ENCODE data around the gene ST7.

ST7 gene

GRCh38 chr7:117188949-117189592, 235.8 kb downstream of the ST7 start:
- no peaks in the 10 kb centered on the region for H3K4me1 ChIP-seq (ENCODE audit: control insufficient read depth in 1 of 2, insufficient read depth in 2 of 2, low read length in 2 of 2)
- H3K36me3 ChIP-seq (ENCODE audit: control insufficient read depth in 1 of 2, insufficient read depth in 2 of 2, low read length in 2 of 2), result peaks cover 12 to 22% of the 10 kb centered on the region in 2 donors
- H3K9me3 ChIP-seq (ENCODE audit: control insufficient read depth in 1 of 2, low read length in 2 of 2), result no peaks in the 10 kb centered on the region
- H3K4me3 ChIP-seq (ENCODE audit: low read depth in 1 of 2, low read length in 2 of 2), result no peak overlapping the region
- no peak overlapping the region for H3K27ac ChIP-seq (ENCODE audit: low read length)
- H3K27me3 ChIP-seq (ENCODE audit: low read depth, low read length), result no peaks in the 10 kb centered on the region

- H3K27ac ChIP-seq (ENCODE audit: low read length), result no peak overlapping the region
Measured at GRCh38 chr7:117190104-117190503, 236.8 kb downstream of the ST7 start.

GRCh38 chr7:117190746-117191435, 237.6 kb downstream of the ST7 start:
- Histone ChIP-seq H3K27me3 (ENCODE audit: low read depth, low read length) (no peaks in the 10 kb centered on the region), H3K4me1 (ENCODE audit: control insufficient read depth in 1 of 2, insufficient read depth in 2 of 2, low read length in 2 of 2) (no peaks in the 10 kb centered on the region), H3K4me3 (ENCODE audit: low read depth in 1 of 2, low read length in 2 of 2) (no peak overlapping the region), H3K9me3 (ENCODE audit: control insufficient read depth in 1 of 2, low read length in 2 of 2) (no peaks in the 10 kb centered on the region), H3K27ac (ENCODE audit: low read length) (no peak overlapping the region), H3K36me3 (ENCODE audit: control insufficient read depth in 1 of 2, insufficient read depth in 2 of 2, low read length in 2 of 2) (peaks cover 12 to 22% of the 10 kb centered on the region in 2 donors)

More at GRCh38 chr7:117190104-117190503, 236.8 kb downstream of the ST7 start:
- Histone ChIP-seq H3K4me3 (ENCODE audit: low read depth in 1 of 2, low read length in 2 of 2) (no peak overlapping the region), H3K4me1 (ENCODE audit: control insufficient read depth in 1 of 2, insufficient read depth in 2 of 2, low read length in 2 of 2) (no peaks in the 10 kb centered on the region), H3K36me3 (ENCODE audit: control insufficient read depth in 1 of 2, insufficient read depth in 2 of 2, low read length in 2 of 2) (peaks cover 12 to 22% of the 10 kb centered on the region in 2 donors), H3K27me3 (ENCODE audit: low read depth, low read length) (no peaks in the 10 kb centered on the region), H3K9me3 (ENCODE audit: control insufficient read depth in 1 of 2, low read length in 2 of 2) (no peaks in the 10 kb centered on the region)

GRCh38 chr7:117192108-117192507, 238.8 kb downstream of the ST7 start:
- Histone ChIP-seq H3K9me3 (ENCODE audit: control insufficient read depth in 1 of 2, low read length in 2 of 2) (no peaks in the 10 kb centered on the region), H3K4me3 (ENCODE audit: low read depth in 1 of 2, low read length in 2 of 2) (no peak overlapping the region), H3K27me3 (ENCODE audit: low read depth, low read length) (no peaks in the 10 kb centered on the region), H3K27ac (ENCODE audit: low read length) (no peak overlapping the region), H3K36me3 (ENCODE audit: control insufficient read depth in 1 of 2, insufficient read depth in 2 of 2, low read length in 2 of 2) (peaks cover 12 to 22% of the 10 kb centered on the region in 2 donors), H3K4me1 (ENCODE audit: control insufficient read depth in 1 of 2, insufficient read depth in 2 of 2, low read length in 2 of 2) (no peaks in the 10 kb centered on the region)

GRCh38 chr7:117193564-117193963, 240.3 kb downstream of the ST7 start:
- Histone ChIP-seq H3K4me1 (ENCODE audit: control insufficient read depth in 1 of 2, insufficient read depth in 2 of 2, low read length in 2 of 2) (no peaks in the 10 kb centered on the region), H3K27me3 (ENCODE audit: low read depth, low read length) (no peaks in the 10 kb centered on the region), H3K36me3 (ENCODE audit: control insufficient read depth in 1 of 2, insufficient read depth in 2 of 2, low read length in 2 of 2) (peaks cover 17 to 30% of the 10 kb centered on the region in 2 donors), H3K4me3 (ENCODE audit: low read depth in 1 of 2, low read length in 2 of 2) (no peak overlapping the region), H3K9me3 (ENCODE audit: control insufficient read depth in 1 of 2, low read length in 2 of 2) (no peaks in the 10 kb centered on the region), H3K27ac (ENCODE audit: low read length) (no peak overlapping the region)

- no peaks in the 10 kb centered on the region for H3K4me1 ChIP-seq (ENCODE audit: control insufficient read depth in 1 of 2, insufficient read depth in 2 of 2, low read length in 2 of 2)
- no peaks in the 10 kb centered on the region for H3K27me3 ChIP-seq (ENCODE audit: low read depth, low read length)
- H3K27ac ChIP-seq (ENCODE audit: low read length), result no peak overlapping the region
- no peak overlapping the region for H3K4me3 ChIP-seq (ENCODE audit: low read depth in 1 of 2, low read length in 2 of 2)
- peaks cover 21 to 33% of the 10 kb centered on the region in 2 donors for H3K36me3 ChIP-seq (ENCODE audit: control insufficient read depth in 1 of 2, insufficient read depth in 2 of 2, low read length in 2 of 2)
- no peaks in the 10 kb centered on the region for H3K9me3 ChIP-seq (ENCODE audit: control insufficient read depth in 1 of 2, low read length in 2 of 2)
Measured at GRCh38 chr7:117194445-117194844, 241.1 kb downstream of the ST7 start.

- no peaks in the 10 kb centered on the region for H3K27me3 ChIP-seq (ENCODE audit: low read depth, low read length)
- H3K36me3 ChIP-seq (ENCODE audit: control insufficient read depth in 1 of 2, insufficient read depth in 2 of 2, low read length in 2 of 2), result peaks cover 18 to 24% of the 10 kb centered on the region in 2 donors
- no peak overlapping the region for H3K27ac ChIP-seq (ENCODE audit: low read length)
- no peaks in the 10 kb centered on the region for H3K9me3 ChIP-seq (ENCODE audit: control insufficient read depth in 1 of 2, low read length in 2 of 2)
- H3K4me1 ChIP-seq (ENCODE audit: control insufficient read depth in 1 of 2, insufficient read depth in 2 of 2, low read length in 2 of 2), result no peaks in the 10 kb centered on the region
- no peak overlapping the region for H3K4me3 ChIP-seq (ENCODE audit: low read depth in 1 of 2, low read length in 2 of 2)
Measured at GRCh38 chr7:117195361-117196029, 242.2 kb downstream of the ST7 start.

- Histone ChIP-seq H3K36me3 (ENCODE audit: control insufficient read depth in 1 of 2, insufficient read depth in 2 of 2, low read length in 2 of 2) (peaks cover 12 to 17% of the 10 kb centered on the region in 2 donors), H3K4me3 (ENCODE audit: low read depth in 1 of 2, low read length in 2 of 2) (no peak overlapping the region), H3K9me3 (ENCODE audit: control insufficient read depth in 1 of 2, low read length in 2 of 2) (no peaks in the 10 kb centered on the region), H3K27me3 (ENCODE audit: low read depth, low read length) (no peaks in the 10 kb centered on the region), H3K4me1 (ENCODE audit: control insufficient read depth in 1 of 2, insufficient read depth in 2 of 2, low read length in 2 of 2) (no peaks in the 10 kb centered on the region), H3K27ac (ENCODE audit: low read length) (no peak overlapping the region)
Measured at GRCh38 chr7:117200132-117200531, 246.8 kb downstream of the ST7 start.

- Histone ChIP-seq H3K4me3 (ENCODE audit: low read depth in 1 of 2, low read length in 2 of 2) (no peak overlapping the region), H3K27ac (ENCODE audit: low read length) (no peak overlapping the region), H3K4me1 (ENCODE audit: control insufficient read depth in 1 of 2, insufficient read depth in 2 of 2, low read length in 2 of 2) (no peaks in the 10 kb centered on the region), H3K36me3 (ENCODE audit: control insufficient read depth in 1 of 2, insufficient read depth in 2 of 2, low read length in 2 of 2) (peaks cover 12 to 17% of the 10 kb centered on the region in 2 donors), H3K9me3 (ENCODE audit: control insufficient read depth in 1 of 2, low read length in 2 of 2) (no peaks in the 10 kb centered on the region), H3K27me3 (ENCODE audit: low read depth, low read length) (no peaks in the 10 kb centered on the region)
Measured at GRCh38 chr7:117200786-117201458, 247.6 kb downstream of the ST7 start.

GRCh38 chr7:117202511-117202910, 249.2 kb downstream of the ST7 start:
- no peaks in the 10 kb centered on the region for H3K9me3 ChIP-seq (ENCODE audit: control insufficient read depth in 1 of 2, low read length in 2 of 2)
- H3K27ac ChIP-seq (ENCODE audit: low read length), result no peak overlapping the region
- H3K36me3 ChIP-seq (ENCODE audit: control insufficient read depth in 1 of 2, insufficient read depth in 2 of 2, low read length in 2 of 2), result peaks cover 12 to 17% of the 10 kb centered on the region in 2 donors
- H3K4me1 ChIP-seq (ENCODE audit: control insufficient read depth in 1 of 2, insufficient read depth in 2 of 2, low read length in 2 of 2), result no peaks in the 10 kb centered on the region
- H3K4me3 ChIP-seq (ENCODE audit: low read depth in 1 of 2, low read length in 2 of 2), result no peak overlapping the region
- no peaks in the 10 kb centered on the region for H3K27me3 ChIP-seq (ENCODE audit: low read depth, low read length)

GRCh38 chr7:117203205-117203604, 249.9 kb downstream of the ST7 start:
- H3K36me3 ChIP-seq (ENCODE audit: control insufficient read depth in 1 of 2, insufficient read depth in 2 of 2, low read length in 2 of 2), result peaks cover 11 to 13% of the 10 kb centered on the region in 2 donors
- H3K27ac ChIP-seq (ENCODE audit: low read length), result no peak overlapping the region
- H3K9me3 ChIP-seq (ENCODE audit: control insufficient read depth in 1 of 2, low read length in 2 of 2), result no peaks in the 10 kb centered on the region
- no peaks in the 10 kb centered on the region for H3K4me1 ChIP-seq (ENCODE audit: control insufficient read depth in 1 of 2, insufficient read depth in 2 of 2, low read length in 2 of 2)
- no peak overlapping the region for H3K4me3 ChIP-seq (ENCODE audit: low read depth in 1 of 2, low read length in 2 of 2)
- no peaks in the 10 kb centered on the region for H3K27me3 ChIP-seq (ENCODE audit: low read depth, low read length)
